H1 (cell line): Measurements from ENCODE around the gene HTRA1. TPM values are rescaled to one million over a fixed set of nuclear protein-coding genes. Genes with fewer than 3 reads are reported as not detected.

Experiments used
- CEBPB ChIP-seq: IDR thresholded peaks from 2 replicates; pipeline ENCODE4 v1.6.1; 2012; ENCODE audit warnings: low read depth, low read length
- HDAC6 ChIP-seq: IDR thresholded peaks from one replicate; pipeline ENCODE4 v1.7.1; 2012; ENCODE audit warnings: low read depth, mild to moderate bottlenecking, inconsistent platforms, low read length, moderate library complexity
- POLR2A ChIP-seq, 2 experiments: IDR thresholded peaks; 1 replicate in 1 of 2; 2 replicates in 1 of 2; pipeline ENCODE4 v1.6.1; 2011; ENCODE audit warnings: low read depth in 2 of 2, low read length in 2 of 2, mild to moderate bottlenecking in 2 of 2; ENCODE audit errors: control extremely low read depth in 1 of 2
- POLR2AphosphoS5 ChIP-seq: IDR thresholded peaks from 2 replicates; pipeline ENCODE4 v1.6.1; 2011; ENCODE audit warnings: low read depth, low read length
- SP1 ChIP-seq: IDR thresholded peaks from 2 replicates; pipeline ENCODE4 v1.6.1; 2011; ENCODE audit warnings: low read depth, low read length
- polyA plus RNA-seq, 7 experiments: library from polyadenylated mRNA; depleted of rRNA in 3 of 7; stranded (reverse) in 5 of 7; unstranded in 2 of 7; fragments of >200 nt in 5 of 7; fragments of 200-250 nt in 2 of 7; gene quantifications; 1 replicate in 5 of 7; 2 replicates in 1 of 7; 4 replicates in 1 of 7; pipeline versions ENCODE4 v1.2.1 to v1.2.3, GENCODE V29; 2011 to 2013; ENCODE audit warnings: missing spikeins in 2 of 7, mixed read lengths in 2 of 7
- total RNA-seq: library from RNA; stranded (reverse); fragmentation: NEBNext Ultra II Directional; extraction: Animal tissue kit (Norgen Biotek cat#: 25700); gene quantifications from 2 replicates; pipeline ENCODE4 v1.2.1, GENCODE V29; 2021
- TF ChIP-seq, protein P1 (sequence below): fragments of 300-600 bp; sonication (generic); IDR thresholded peaks from 2 replicates; pipeline ENCODE4 v1.7.1; 2012; ENCODE audit warnings: low read length, moderate library complexity, mild to moderate bottlenecking, inconsistent platforms; ENCODE audit not compliant: insufficient replicate concordance

Gene HTRA1
- total and polyA plus RNA-seq, 2 of the 8 experiments (the other 6 are each of a cell fraction or from before 2014, with no cell fraction given): 15.8 to 20.1 TPM

DNA sequence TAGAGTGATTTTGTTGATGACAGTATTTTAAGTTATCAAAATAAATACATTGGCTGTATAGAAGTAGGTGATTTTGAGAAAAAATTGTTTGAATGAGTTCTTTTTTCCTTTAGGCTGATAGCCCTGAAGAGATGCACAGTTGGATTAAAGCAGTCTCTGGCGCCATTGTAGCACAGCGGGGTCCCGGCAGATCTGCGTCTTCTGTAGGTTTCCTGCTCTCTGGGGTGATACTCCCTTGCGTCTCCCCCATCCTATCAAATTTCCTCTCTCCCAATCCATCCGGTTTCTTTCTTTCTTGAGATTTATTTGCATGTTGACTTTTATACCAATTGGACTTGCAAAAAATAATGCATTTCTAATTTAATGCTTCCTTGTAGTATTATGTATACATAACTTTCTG is 34.5 kb upstream of the HTRA1 start (continued):
- TF ChIP-seq, protein P1, sequence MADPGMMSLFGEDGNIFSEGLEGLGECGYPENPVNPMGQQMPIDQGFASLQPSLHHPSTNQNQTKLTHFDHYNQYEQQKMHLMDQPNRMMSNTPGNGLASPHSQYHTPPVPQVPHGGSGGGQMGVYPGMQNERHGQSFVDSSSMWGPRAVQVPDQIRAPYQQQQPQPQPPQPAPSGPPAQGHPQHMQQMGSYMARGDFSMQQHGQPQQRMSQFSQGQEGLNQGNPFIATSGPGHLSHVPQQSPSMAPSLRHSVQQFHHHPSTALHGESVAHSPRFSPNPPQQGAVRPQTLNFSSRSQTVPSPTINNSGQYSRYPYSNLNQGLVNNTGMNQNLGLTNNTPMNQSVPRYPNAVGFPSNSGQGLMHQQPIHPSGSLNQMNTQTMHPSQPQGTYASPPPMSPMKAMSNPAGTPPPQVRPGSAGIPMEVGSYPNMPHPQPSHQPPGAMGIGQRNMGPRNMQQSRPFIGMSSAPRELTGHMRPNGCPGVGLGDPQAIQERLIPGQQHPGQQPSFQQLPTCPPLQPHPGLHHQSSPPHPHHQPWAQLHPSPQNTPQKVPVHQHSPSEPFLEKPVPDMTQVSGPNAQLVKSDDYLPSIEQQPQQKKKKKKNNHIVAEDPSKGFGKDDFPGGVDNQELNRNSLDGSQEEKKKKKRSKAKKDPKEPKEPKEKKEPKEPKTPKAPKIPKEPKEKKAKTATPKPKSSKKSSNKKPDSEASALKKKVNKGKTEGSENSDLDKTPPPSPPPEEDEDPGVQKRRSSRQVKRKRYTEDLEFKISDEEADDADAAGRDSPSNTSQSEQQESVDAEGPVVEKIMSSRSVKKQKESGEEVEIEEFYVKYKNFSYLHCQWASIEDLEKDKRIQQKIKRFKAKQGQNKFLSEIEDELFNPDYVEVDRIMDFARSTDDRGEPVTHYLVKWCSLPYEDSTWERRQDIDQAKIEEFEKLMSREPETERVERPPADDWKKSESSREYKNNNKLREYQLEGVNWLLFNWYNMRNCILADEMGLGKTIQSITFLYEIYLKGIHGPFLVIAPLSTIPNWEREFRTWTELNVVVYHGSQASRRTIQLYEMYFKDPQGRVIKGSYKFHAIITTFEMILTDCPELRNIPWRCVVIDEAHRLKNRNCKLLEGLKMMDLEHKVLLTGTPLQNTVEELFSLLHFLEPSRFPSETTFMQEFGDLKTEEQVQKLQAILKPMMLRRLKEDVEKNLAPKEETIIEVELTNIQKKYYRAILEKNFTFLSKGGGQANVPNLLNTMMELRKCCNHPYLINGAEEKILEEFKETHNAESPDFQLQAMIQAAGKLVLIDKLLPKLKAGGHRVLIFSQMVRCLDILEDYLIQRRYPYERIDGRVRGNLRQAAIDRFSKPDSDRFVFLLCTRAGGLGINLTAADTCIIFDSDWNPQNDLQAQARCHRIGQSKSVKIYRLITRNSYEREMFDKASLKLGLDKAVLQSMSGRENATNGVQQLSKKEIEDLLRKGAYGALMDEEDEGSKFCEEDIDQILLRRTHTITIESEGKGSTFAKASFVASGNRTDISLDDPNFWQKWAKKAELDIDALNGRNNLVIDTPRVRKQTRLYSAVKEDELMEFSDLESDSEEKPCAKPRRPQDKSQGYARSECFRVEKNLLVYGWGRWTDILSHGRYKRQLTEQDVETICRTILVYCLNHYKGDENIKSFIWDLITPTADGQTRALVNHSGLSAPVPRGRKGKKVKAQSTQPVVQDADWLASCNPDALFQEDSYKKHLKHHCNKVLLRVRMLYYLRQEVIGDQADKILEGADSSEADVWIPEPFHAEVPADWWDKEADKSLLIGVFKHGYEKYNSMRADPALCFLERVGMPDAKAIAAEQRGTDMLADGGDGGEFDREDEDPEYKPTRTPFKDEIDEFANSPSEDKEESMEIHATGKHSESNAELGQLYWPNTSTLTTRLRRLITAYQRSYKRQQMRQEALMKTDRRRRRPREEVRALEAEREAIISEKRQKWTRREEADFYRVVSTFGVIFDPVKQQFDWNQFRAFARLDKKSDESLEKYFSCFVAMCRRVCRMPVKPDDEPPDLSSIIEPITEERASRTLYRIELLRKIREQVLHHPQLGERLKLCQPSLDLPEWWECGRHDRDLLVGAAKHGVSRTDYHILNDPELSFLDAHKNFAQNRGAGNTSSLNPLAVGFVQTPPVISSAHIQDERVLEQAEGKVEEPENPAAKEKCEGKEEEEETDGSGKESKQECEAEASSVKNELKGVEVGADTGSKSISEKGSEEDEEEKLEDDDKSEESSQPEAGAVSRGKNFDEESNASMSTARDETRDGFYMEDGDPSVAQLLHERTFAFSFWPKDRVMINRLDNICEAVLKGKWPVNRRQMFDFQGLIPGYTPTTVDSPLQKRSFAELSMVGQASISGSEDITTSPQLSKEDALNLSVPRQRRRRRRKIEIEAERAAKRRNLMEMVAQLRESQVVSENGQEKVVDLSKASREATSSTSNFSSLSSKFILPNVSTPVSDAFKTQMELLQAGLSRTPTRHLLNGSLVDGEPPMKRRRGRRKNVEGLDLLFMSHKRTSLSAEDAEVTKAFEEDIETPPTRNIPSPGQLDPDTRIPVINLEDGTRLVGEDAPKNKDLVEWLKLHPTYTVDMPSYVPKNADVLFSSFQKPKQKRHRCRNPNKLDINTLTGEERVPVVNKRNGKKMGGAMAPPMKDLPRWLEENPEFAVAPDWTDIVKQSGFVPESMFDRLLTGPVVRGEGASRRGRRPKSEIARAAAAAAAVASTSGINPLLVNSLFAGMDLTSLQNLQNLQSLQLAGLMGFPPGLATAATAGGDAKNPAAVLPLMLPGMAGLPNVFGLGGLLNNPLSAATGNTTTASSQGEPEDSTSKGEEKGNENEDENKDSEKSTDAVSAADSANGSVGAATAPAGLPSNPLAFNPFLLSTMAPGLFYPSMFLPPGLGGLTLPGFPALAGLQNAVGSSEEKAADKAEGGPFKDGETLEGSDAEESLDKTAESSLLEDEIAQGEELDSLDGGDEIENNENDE: no peak
- no peak for TF ChIP-seq POLR2AphosphoS5
- no peak for TF ChIP-seq CEBPB
- TF ChIP-seq POLR2A (IDR thresholded peaks at IDR 0.05; ENCODE audit: control extremely low read depth in 1 of 2, low read depth in 2 of 2, low read length in 2 of 2): no peak
- TF ChIP-seq SP1: no peak
- no peak for TF ChIP-seq HDAC6
- TF ChIP-seq, all 59 proteins: peak for 0
